ENCODE measurements around the gene LRCH1. TPM values are rescaled to one million over a fixed set of nuclear protein-coding genes. Genes with fewer than 3 reads are reported as not detected.

Gene LRCH1
- total RNA-seq, 1 experiment from 2014 or later, result 27.0 TPM

GRCh38 chr13:46543287-46543686 lies 9.7 kb upstream of the LRCH1 start:
- ChIA-PET CTCF (no interaction called here), POLR2A (no interaction called here)
- Histone ChIP-seq H3K36me3 (ENCODE audit: control insufficient read depth, insufficient read depth, low read length) (no peaks in the 10 kb centered on the region), H3K27me3 (replicated peaks; ENCODE audit: control insufficient read depth, insufficient read depth, low read length) (no peaks in the 10 kb centered on the region), H3K4me1 (peaks cover 16% of the 10 kb centered on the region), H3K4me3 (ENCODE audit: low read depth, low read length) (no peak overlapping the region), H3K9me3 (no peaks in the 10 kb centered on the region)
- BruUV-seq (replicated peaks), result no TSS peak
- intact Hi-C loops (cut with micrococcal nuclease; ENCODE audit: unreplicated experiment), result no loop called here
- H3K4me1 Mint-ChIP-seq (ENCODE audit: low read depth, unreplicated experiment), result peaks cover 8% of the 10 kb centered on the region
- TF ChIP-seq CTCF (IDR thresholded peaks at IDR 0.05; ENCODE audit: insufficient read depth in 1 of 2, low read depth in 1 of 2, low read length in 1 of 2, severe bottlenecking in 1 of 2, unreplicated experiment in 1 of 2), result no peak
- no peaks in the 10 kb centered on the region for H3K27me3 Mint-ChIP-seq (ENCODE audit: insufficient read depth, unreplicated experiment)
- DNase-seq, result no peak
- H3K36me3 Mint-ChIP-seq (ENCODE audit: insufficient read depth, unreplicated experiment), result no peaks in the 10 kb centered on the region
- H3K4me3 Mint-ChIP-seq (ENCODE audit: unreplicated experiment), result no peak overlapping the region
- H3K9me3 Mint-ChIP-seq (ENCODE audit: unreplicated experiment), result no peaks in the 10 kb centered on the region
- H3K27ac Mint-ChIP-seq (ENCODE audit: unreplicated experiment), result no peak overlapping the region

DNA sequence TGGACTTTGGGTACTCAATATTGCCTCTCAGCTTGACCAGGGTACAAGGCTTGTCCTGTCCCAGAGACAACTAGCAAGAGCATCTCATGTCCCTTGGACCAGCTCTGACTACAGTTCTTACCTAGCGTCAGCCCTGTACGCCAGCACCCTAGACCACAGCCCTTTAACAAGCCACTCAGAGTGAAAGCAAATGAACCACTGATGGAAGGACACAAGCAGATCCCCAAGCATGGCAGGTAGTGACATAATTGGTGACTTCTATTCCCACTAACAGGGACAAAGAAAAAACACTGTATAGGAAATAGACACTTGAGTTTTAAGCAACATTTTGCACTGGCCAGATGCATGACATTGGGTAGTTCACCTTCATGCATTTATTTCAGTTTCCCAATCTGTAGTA lies 8.8 kb upstream of the LRCH1 start:
- Histone ChIP-seq H3K9me3 (no peaks in the 10 kb centered on the region), H3K36me3 (ENCODE audit: control insufficient read depth, insufficient read depth, low read length) (no peaks in the 10 kb centered on the region), H3K27me3 (replicated peaks; ENCODE audit: control insufficient read depth, insufficient read depth, low read length) (no peaks in the 10 kb centered on the region), H3K4me1 (peaks cover 15% of the 10 kb centered on the region), H3K4me3 (ENCODE audit: low read depth, low read length) (no peak overlapping the region)
- H3K27ac Mint-ChIP-seq (ENCODE audit: unreplicated experiment), result no peak overlapping the region
- no TSS peak for BruUV-seq (replicated peaks)
- no peaks in the 10 kb centered on the region for H3K27me3 Mint-ChIP-seq (ENCODE audit: insufficient read depth, unreplicated experiment)
- ChIA-PET POLR2A (no interaction called here), CTCF (no interaction called here)
- no peaks in the 10 kb centered on the region for H3K36me3 Mint-ChIP-seq (ENCODE audit: insufficient read depth, unreplicated experiment)
- DNase-seq, result no peak
- H3K4me3 Mint-ChIP-seq (ENCODE audit: unreplicated experiment), result no peak overlapping the region
- no peaks in the 10 kb centered on the region for H3K9me3 Mint-ChIP-seq (ENCODE audit: unreplicated experiment)
- no peak for TF ChIP-seq CTCF (IDR thresholded peaks at IDR 0.05; ENCODE audit: insufficient read depth in 1 of 2, low read depth in 1 of 2, low read length in 1 of 2, severe bottlenecking in 1 of 2, unreplicated experiment in 1 of 2)
- intact Hi-C loops (cut with micrococcal nuclease; ENCODE audit: unreplicated experiment), result no loop called here
- peaks cover 8% of the 10 kb centered on the region for H3K4me1 Mint-ChIP-seq (ENCODE audit: low read depth, unreplicated experiment)

- DNase-seq, result no peak
- intact Hi-C loops (cut with micrococcal nuclease; ENCODE audit: unreplicated experiment), result no loop called here
- TF ChIP-seq CTCF (IDR thresholded peaks at IDR 0.05; ENCODE audit: insufficient read depth in 1 of 2, low read depth in 1 of 2, low read length in 1 of 2, severe bottlenecking in 1 of 2, unreplicated experiment in 1 of 2), result no peak
- no peaks in the 10 kb centered on the region for H3K9me3 Mint-ChIP-seq (ENCODE audit: unreplicated experiment)
- no TSS peak for BruUV-seq (replicated peaks)
- H3K4me1 Mint-ChIP-seq (ENCODE audit: low read depth, unreplicated experiment), result peaks cover 8% of the 10 kb centered on the region
- H3K27me3 Mint-ChIP-seq (ENCODE audit: insufficient read depth, unreplicated experiment), result no peaks in the 10 kb centered on the region
- no peaks in the 10 kb centered on the region for H3K27me3 ChIP-seq (replicated peaks; ENCODE audit: control insufficient read depth, insufficient read depth, low read length)
- CTCF ChIA-PET, result no interaction called here
- H3K36me3 Mint-ChIP-seq (ENCODE audit: insufficient read depth, unreplicated experiment), result no peaks in the 10 kb centered on the region
- H3K36me3 ChIP-seq (ENCODE audit: control insufficient read depth, insufficient read depth, low read length), result no peaks in the 10 kb centered on the region
- H3K4me3 ChIP-seq (ENCODE audit: low read depth, low read length), result no peak overlapping the region
- H3K27ac Mint-ChIP-seq (ENCODE audit: unreplicated experiment), result no peak overlapping the region
- POLR2A ChIA-PET, result no interaction called here
- H3K4me3 Mint-ChIP-seq (ENCODE audit: unreplicated experiment), result no peak overlapping the region
- H3K4me1 ChIP-seq, result peaks cover 9% of the 10 kb centered on the region
- no peaks in the 10 kb centered on the region for H3K9me3 ChIP-seq
Observed at GRCh38 chr13:46544811-46545210, 8.2 kb upstream of the LRCH1 start.

Measured in Caco-2 (cell line).